A549 (cell line): ENCODE results near the gene GRIP1. TPM values are rescaled to one million over a fixed set of nuclear protein-coding genes. Genes with fewer than 3 reads are reported as not detected.

ENCODE experiments used
- ATAC-seq, 2 experiments: fragments of 200-7000 bp in 1 of 2; fragments of >200 bp in 1 of 2; cut with Nextera tagmentation in 1 of 2; cut with Tn5 transposase in 1 of 2; 3 replicates each; pipeline versions ENCODE4 v1.8.0 to v1.9.1; 2018 to 2020; ENCODE audit warnings: mild to moderate bottlenecking in 1 of 2, moderate library complexity in 1 of 2
- CTCF ChIA-PET: fragments of 300-600 bp; sonication (Branson Sonifier 250); formaldehyde crosslinking; extraction: SDS; loops from one replicate; lab custom pipeline; 2021; ENCODE audit warnings: antibody characterized with exemption, inconsistent platforms; lab: Yijun Ruan, JAX
- POLR2A ChIA-PET: fragments of 350-600 bp; formaldehyde crosslinking; extraction: SDS; loops from one replicate; lab custom pipeline; 2021; ENCODE audit warnings: antibody characterized with exemption, inconsistent platforms; lab: Yijun Ruan, JAX
- DNase-seq, 2 experiments: peaks; one replicate each; pipeline versions ENCODE4 v3.0.0 to v3.0.0-alpha.2; 2011 to 2016; ENCODE audit warnings: low read depth in 1 of 2, low spot score in 1 of 2
- FAIRE-seq: peaks from 2 replicates; lab custom pipeline; 2011; peaks lifted over from hg19 to GRCh38; lab: Jason Lieb, UNC
- H3K27ac ChIP-seq, 2 experiments: fragments of >200 bp; sonication (Bioruptor Twin); formaldehyde crosslinking; 3 replicates each; pipeline ENCODE4 v1.5.1; 2016 to 2017
- H3K4me1 ChIP-seq: fragments of >200 bp; sonication (Bioruptor Twin); formaldehyde crosslinking; 3 replicates; pipeline ENCODE4 v1.6.1; 2016
- H3K4me2 ChIP-seq: fragments of >200 bp; sonication (Bioruptor Twin); formaldehyde crosslinking; 3 replicates; pipeline ENCODE4 v1.6.1; 2016
- H3K4me3 ChIP-seq: fragments of >200 bp; sonication (Bioruptor Twin); formaldehyde crosslinking; 3 replicates; pipeline ENCODE4 v1.5.1; 2016
- H3K9me3 ChIP-seq: fragments of >200 bp; sonication (Bioruptor Twin); formaldehyde crosslinking; 3 replicates; pipeline ENCODE4 v1.6.1; 2016
- CBX2 ChIP-seq: fragments of 200-600 bp; sonication (generic); IDR thresholded peaks from 2 replicates; pipeline ENCODE4 v1.6.1; 2016; ENCODE audit warnings: low read depth, mild to moderate bottlenecking, borderline replicate concordance
- CHD4 ChIP-seq: fragments of 200-600 bp; sonication (generic); IDR thresholded peaks from 2 replicates; pipeline ENCODE4 v1.6.1; 2016; ENCODE audit warnings: antibody characterized with exemption, mild to moderate bottlenecking, borderline replicate concordance
- E2F6 ChIP-seq: IDR thresholded peaks from 2 replicates; pipeline ENCODE4 v1.6.1; 2012; ENCODE audit warnings: low read depth, borderline replicate concordance
- EHF ChIP-seq: fragments of 250-450 bp; sonication (Bioruptor Pico); IDR thresholded peaks from 2 replicates; pipeline ENCODE4 v1.5.0; 2020; ENCODE audit warnings: mild to moderate bottlenecking
- EHMT2 ChIP-seq: fragments of 200-600 bp; sonication (generic); IDR thresholded peaks from 2 replicates; pipeline ENCODE4 v1.6.1; 2016; ENCODE audit warnings: antibody characterized with exemption, low read depth, mild to moderate bottlenecking, moderate library complexity
- FOSB ChIP-seq: fragments of 250-450 bp; sonication (Bioruptor Pico); IDR thresholded peaks from 2 replicates; pipeline ENCODE4 v1.5.0; 2020; ENCODE audit warnings: mild to moderate bottlenecking, moderate library complexity
- FOSL2 ChIP-seq, 2 experiments: fragments of 450-650 bp in 1 of 2; fragments of >200 bp in 1 of 2; sonication (Bioruptor Twin) in 1 of 2; formaldehyde crosslinking; IDR thresholded peaks; 2 replicates each; pipeline versions ENCODE4 v1.5.0 to v1.6.1; 2016 to 2020; ENCODE audit warnings: mild to moderate bottlenecking in 1 of 2, moderate library complexity in 1 of 2
- HOXA7 ChIP-seq: fragments of 250-450 bp; sonication (Bioruptor Pico); IDR thresholded peaks from 2 replicates; pipeline ENCODE4 v1.5.0; 2020; ENCODE audit warnings: mild to moderate bottlenecking, moderate library complexity
- JUN ChIP-seq, 2 experiments: fragments of >200 bp; sonication (Bioruptor Twin); formaldehyde crosslinking; IDR thresholded peaks; 2 replicates in 1 of 2; 3 replicates in 1 of 2; pipeline ENCODE4 v1.6.1; 2016 to 2017
- KDM5A ChIP-seq: fragments of 200-600 bp; sonication (generic); IDR thresholded peaks from 2 replicates; pipeline ENCODE4 v1.6.1; 2016; ENCODE audit warnings: antibody characterized with exemption, mild to moderate bottlenecking
- MAZ ChIP-seq: fragments of 150-350 bp; IDR thresholded peaks from 2 replicates; pipeline ENCODE4 v1.6.1; 2014; ENCODE audit warnings: antibody characterized with exemption, low read depth, low read length, borderline replicate concordance
- NPAS2 ChIP-seq: fragments of 250-450 bp; sonication (Bioruptor Pico); IDR thresholded peaks from 2 replicates; pipeline ENCODE4 v1.8.0; 2022; ENCODE audit warnings: mild to moderate bottlenecking, moderate library complexity, borderline replicate concordance
- NR3C1 ChIP-seq: fragments of >200 bp; sonication (Bioruptor Twin); formaldehyde crosslinking; IDR thresholded peaks from 3 replicates; pipeline ENCODE4 v1.6.1; 2017
- POLR2AphosphoS2 ChIP-seq: conservative IDR thresholded peaks from 2 replicates; pipeline ENCODE4 v1.6.1; 2012; ENCODE audit warnings: low read length, improper control_type of control experiment, inconsistent platforms
- RNF2 ChIP-seq: fragments of 200-600 bp; sonication (generic); IDR thresholded peaks from 2 replicates; pipeline ENCODE4 v1.6.1; 2016; ENCODE audit warnings: low read depth, mild to moderate bottlenecking, antibody characterized with exemption, moderate library complexity, borderline replicate concordance
- SMC3 ChIP-seq: fragments of >200 bp; sonication (Bioruptor Twin); formaldehyde crosslinking; IDR thresholded peaks from 3 replicates; pipeline ENCODE4 v1.6.1; 2018; ENCODE audit warnings: inconsistent platforms
- TP53 ChIP-seq: fragments of 250-450 bp; sonication (Bioruptor Pico); IDR thresholded peaks from 2 replicates; pipeline ENCODE4 v1.5.0; 2021; ENCODE audit warnings: mild to moderate bottlenecking, moderate library complexity
- ZFP36 ChIP-seq: fragments of 450-650 bp; IDR thresholded peaks from 2 replicates; pipeline ENCODE4 v1.6.1; 2014; ENCODE audit warnings: borderline replicate concordance; ENCODE audit not compliant: partially characterized antibody
- ZNF302 ChIP-seq: fragments of 250-450 bp; sonication (Bioruptor Pico); IDR thresholded peaks from 2 replicates; pipeline ENCODE4 v1.9.0; 2021; ENCODE audit warnings: inconsistent platforms, mild to moderate bottlenecking, moderate library complexity
- ZSCAN20 ChIP-seq: fragments of 250-450 bp; sonication (Bioruptor Pico); IDR thresholded peaks from 2 replicates; pipeline ENCODE4 v1.8.0; 2022; ENCODE audit warnings: mild to moderate bottlenecking, moderate library complexity
- WGBS: methylation state at CpG from one replicate; pipeline ENCODE4 v1.1.6; 2017; ENCODE audit errors: missing lambda C conversion rate; 5-methylcytosine and 5-hydroxymethylcytosine counted together
- polyA plus RNA-seq, 4 experiments: library from polyadenylated mRNA; depleted of rRNA in 3 of 4; stranded (reverse); fragments of >200 nt; fragmentation: RNase III in 1 of 4; extraction: RNeasy Plus Mini Kit Qiagen cat#74134 plus additional on column Dnase treatment in 1 of 4; gene quantifications; 2 replicates in 3 of 4; 3 replicates in 1 of 4; pipeline ENCODE4 v1.2.3, GENCODE V29; 2011 to 2017
- TF ChIP-seq, protein P1 (sequence below): fragments of 250-450 bp; sonication (Bioruptor Pico); IDR thresholded peaks from 2 replicates; pipeline ENCODE4 v1.5.0; 2020; ENCODE audit warnings: low read depth, mild to moderate bottlenecking, moderate library complexity
- TF ChIP-seq, protein P2 (sequence below): fragments of 250-450 bp; sonication (Bioruptor Pico); IDR thresholded peaks from 2 replicates; pipeline ENCODE4 v1.5.0; 2021; ENCODE audit warnings: mild to moderate bottlenecking, moderate library complexity, borderline replicate concordance

The GRIP1 gene
- polyA plus RNA-seq, 2 of the 4 experiments (the other 2 are of a cell fraction): 4.6 to 5.8 TPM

GRCh38 chr12:66627270-66627987 is 51.4 kb downstream of the GRIP1 start:
- no peak; a peak in 1 of 6 replicates for ATAC-seq
- POLR2A ChIA-PET: no interaction called here
- no peak for FAIRE-seq

GRCh38 chr12:66624806-66625205 is 54.1 kb downstream of the GRIP1 start:
- DNase-seq: no peak
- WGBS: 12% methylated on average over 2 of the region's 2 CpGs
- TF ChIP-seq JUN (IDR thresholded peaks at IDR 0.05): no peak
- no peak overlapping the region for H3K4me2 ChIP-seq
- FAIRE-seq: no peak
- no peak overlapping the region for H3K27ac ChIP-seq
- ATAC-seq: no peak
- no peak overlapping the region for H3K4me3 ChIP-seq
- CTCF ChIA-PET: interaction anchor here (0.6 kb wide), 1 partner anchor 1086 kb away, joined by 3 read pairs; no protein-coding TSS in a partner anchor
- POLR2A ChIA-PET: no interaction called here
- H3K4me1 ChIP-seq: peaks cover 10% of the 10 kb centered on the region; the same call in 2 of the 3 replicates
- no peaks in the 10 kb centered on the region for H3K9me3 ChIP-seq

More at GRCh38 chr12:66627270-66627987, 51.4 kb downstream of the GRIP1 start:
- CTCF ChIA-PET: no interaction called here
- Histone ChIP-seq H3K4me1 (peaks cover 10% of the 10 kb centered on the region; the same call in 2 of the 3 replicates), H3K27ac (0 out of 6 replicates have a peak overlapping the region, but pooled peaks of 1 of the 2 experiments have one; percentile 18), H3K4me3 (no peak overlapping the region), H3K9me3 (no peaks in the 10 kb centered on the region), H3K4me2 (no peak overlapping the region)
- 34% methylated on average over 4 of the region's 4 CpGs for WGBS
- TF ChIP-seq NPAS2 (no peak), ZSCAN20 (CRISPR knock-in tag) (no peak), MAZ (no peak), CBX2 (no peak), ZNF302 (CRISPR knock-in tag) (no peak), KDM5A (no peak), FOSL2 (IDR thresholded peaks at IDR 0.05) (no peak), FOSL2 (CRISPR knock-in tag; IDR thresholded peaks at IDR 0.05) (no peak), POLR2AphosphoS2 (no peak)
- TF ChIP-seq, protein P1, sequence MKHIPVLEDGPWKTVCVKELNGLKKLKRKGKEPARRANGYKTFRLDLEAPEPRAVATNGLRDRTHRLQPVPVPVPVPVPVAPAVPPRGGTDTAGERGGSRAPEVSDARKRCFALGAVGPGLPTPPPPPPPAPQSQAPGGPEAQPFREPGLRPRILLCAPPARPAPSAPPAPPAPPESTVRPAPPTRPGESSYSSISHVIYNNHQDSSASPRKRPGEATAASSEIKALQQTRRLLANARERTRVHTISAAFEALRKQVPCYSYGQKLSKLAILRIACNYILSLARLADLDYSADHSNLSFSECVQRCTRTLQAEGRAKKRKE: no peak
- TF ChIP-seq, all 56 proteins: peak for 0
- DNase-seq: no peak

GRCh38 chr12:66623455-66623854 is 55.4 kb downstream of the GRIP1 start:
- ChIA-PET POLR2A (no interaction called here), CTCF (no interaction called here)
- TF ChIP-seq SMC3 (no peak), HOXA7 (no peak), E2F6 (no peak)
- TF ChIP-seq, protein P2, sequence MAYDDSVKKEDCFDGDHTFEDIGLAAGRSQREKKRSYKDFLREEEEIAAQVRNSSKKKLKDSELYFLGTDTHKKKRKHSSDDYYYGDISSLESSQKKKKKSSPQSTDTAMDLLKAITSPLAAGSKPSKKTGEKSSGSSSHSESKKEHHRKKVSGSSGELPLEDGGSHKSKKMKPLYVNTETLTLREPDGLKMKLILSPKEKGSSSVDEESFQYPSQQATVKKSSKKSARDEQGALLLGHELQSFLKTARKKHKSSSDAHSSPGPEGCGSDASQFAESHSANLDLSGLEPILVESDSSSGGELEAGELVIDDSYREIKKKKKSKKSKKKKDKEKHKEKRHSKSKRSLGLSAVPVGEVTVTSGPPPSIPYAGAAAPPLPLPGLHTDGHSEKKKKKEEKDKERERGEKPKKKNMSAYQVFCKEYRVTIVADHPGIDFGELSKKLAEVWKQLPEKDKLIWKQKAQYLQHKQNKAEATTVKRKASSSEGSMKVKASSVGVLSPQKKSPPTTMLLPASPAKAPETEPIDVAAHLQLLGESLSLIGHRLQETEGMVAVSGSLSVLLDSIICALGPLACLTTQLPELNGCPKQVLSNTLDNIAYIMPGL (CRISPR knock-in tag): no peak
- Histone ChIP-seq H3K4me3 (no peak overlapping the region), H3K4me1 (no peaks in the 10 kb centered on the region; the same call in 2 of the 3 replicates), H3K9me3 (no peaks in the 10 kb centered on the region), H3K4me2 (no peak overlapping the region), H3K27ac (no peak overlapping the region)
- ATAC-seq: no peak
- DNase-seq: no peak
- FAIRE-seq: no peak

GRCh38 chr12:66620688-66621087 is 58.2 kb downstream of the GRIP1 start:
- Histone ChIP-seq H3K4me2 (no peak overlapping the region), H3K4me1 (no peaks in the 10 kb centered on the region), H3K4me3 (no peak overlapping the region), H3K9me3 (no peaks in the 10 kb centered on the region), H3K27ac (no peak overlapping the region)
- DNase-seq: no peak
- FAIRE-seq: no peak
- no peak for ATAC-seq
- CTCF ChIA-PET: no interaction called here
- POLR2A ChIA-PET: no interaction called here
- WGBS: 24% methylated on average over 2 of the region's 2 CpGs
- TF ChIP-seq EHMT2 (no peak), CHD4 (no peak), FOSL2 (IDR thresholded peaks at IDR 0.05) (no peak), FOSL2 (CRISPR knock-in tag; IDR thresholded peaks at IDR 0.05) (no peak), NR3C1 (no peak), ZFP36 (no peak), FOSB (no peak), EHF (CRISPR knock-in tag) (no peak), RNF2 (no peak), TP53 (CRISPR knock-in tag) (no peak)
- TF ChIP-seq, protein P1: no peak
